IMR-90 (cell line): ENCODE measurements around the gene KCTD16.

Source experiments
- MXI1 ChIP-seq: IDR thresholded peaks from 2 replicates; pipeline ENCODE4 v1.6.1; 2012; ENCODE audit warnings: low read depth, mild to moderate bottlenecking, low read length, moderate library complexity, borderline replicate concordance
- POLR2A ChIP-seq: IDR thresholded peaks from 2 replicates; pipeline ENCODE4 v1.6.1; 2012; ENCODE audit warnings: mild to moderate bottlenecking, low read depth, low read length
- RAD21 ChIP-seq: IDR thresholded peaks from 2 replicates; pipeline ENCODE4 v1.6.1; 2012; ENCODE audit warnings: low read length, improper control_type of control experiment
- TF ChIP-seq, protein P1 (sequence below): conservative IDR thresholded peaks from 2 replicates; pipeline ENCODE4 v1.5.1; 2012; ENCODE audit warnings: mild to moderate bottlenecking, low read depth, low read length, improper control_type of control experiment

- TF ChIP-seq, protein P1, sequence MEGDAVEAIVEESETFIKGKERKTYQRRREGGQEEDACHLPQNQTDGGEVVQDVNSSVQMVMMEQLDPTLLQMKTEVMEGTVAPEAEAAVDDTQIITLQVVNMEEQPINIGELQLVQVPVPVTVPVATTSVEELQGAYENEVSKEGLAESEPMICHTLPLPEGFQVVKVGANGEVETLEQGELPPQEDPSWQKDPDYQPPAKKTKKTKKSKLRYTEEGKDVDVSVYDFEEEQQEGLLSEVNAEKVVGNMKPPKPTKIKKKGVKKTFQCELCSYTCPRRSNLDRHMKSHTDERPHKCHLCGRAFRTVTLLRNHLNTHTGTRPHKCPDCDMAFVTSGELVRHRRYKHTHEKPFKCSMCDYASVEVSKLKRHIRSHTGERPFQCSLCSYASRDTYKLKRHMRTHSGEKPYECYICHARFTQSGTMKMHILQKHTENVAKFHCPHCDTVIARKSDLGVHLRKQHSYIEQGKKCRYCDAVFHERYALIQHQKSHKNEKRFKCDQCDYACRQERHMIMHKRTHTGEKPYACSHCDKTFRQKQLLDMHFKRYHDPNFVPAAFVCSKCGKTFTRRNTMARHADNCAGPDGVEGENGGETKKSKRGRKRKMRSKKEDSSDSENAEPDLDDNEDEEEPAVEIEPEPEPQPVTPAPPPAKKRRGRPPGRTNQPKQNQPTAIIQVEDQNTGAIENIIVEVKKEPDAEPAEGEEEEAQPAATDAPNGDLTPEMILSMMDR = no peak
- TF ChIP-seq MXI1 (no peak), RAD21 (no peak), POLR2A (no peak)
These were observed 259.2 kb downstream of the KCTD16 start for GRCh38 chr5:144429905-144430304.
